Panc1 (cell line): Measurements from ENCODE around the gene MVK.

Source experiments
- POLR2AphosphoS5 ChIP-seq: IDR thresholded peaks from 2 replicates; pipeline ENCODE4 v1.6.1; 2012; ENCODE audit warnings: mild to moderate bottlenecking, low read depth, low read length, moderate library complexity
- REST ChIP-seq, 2 experiments: IDR thresholded peaks; 2 replicates each; pipeline ENCODE4 v1.6.1; 2011 to 2012; ENCODE audit warnings: low read depth in 2 of 2, control low read depth in 1 of 2, low read length in 1 of 2, mild to moderate bottlenecking in 1 of 2, moderate library complexity in 1 of 2; ENCODE audit not compliant: insufficient read depth in 1 of 2
- SIN3A ChIP-seq: IDR thresholded peaks from 2 replicates; pipeline ENCODE4 v1.6.1; 2012; ENCODE audit warnings: low read depth, mild to moderate bottlenecking, low read length, moderate library complexity, borderline replicate concordance; ENCODE audit not compliant: insufficient read depth
- TCF7L2 ChIP-seq: IDR thresholded peaks from 2 replicates; pipeline ENCODE4 v1.6.1; 2011; ENCODE audit warnings: mild to moderate bottlenecking, low read depth, low read length, inconsistent platforms
- TF ChIP-seq, protein P1 (sequence below): fragments of 450-650 bp; IDR thresholded peaks from 2 replicates; pipeline ENCODE4 v1.5.1; 2017; ENCODE audit warnings: mild to moderate bottlenecking

- TF ChIP-seq, protein P1, sequence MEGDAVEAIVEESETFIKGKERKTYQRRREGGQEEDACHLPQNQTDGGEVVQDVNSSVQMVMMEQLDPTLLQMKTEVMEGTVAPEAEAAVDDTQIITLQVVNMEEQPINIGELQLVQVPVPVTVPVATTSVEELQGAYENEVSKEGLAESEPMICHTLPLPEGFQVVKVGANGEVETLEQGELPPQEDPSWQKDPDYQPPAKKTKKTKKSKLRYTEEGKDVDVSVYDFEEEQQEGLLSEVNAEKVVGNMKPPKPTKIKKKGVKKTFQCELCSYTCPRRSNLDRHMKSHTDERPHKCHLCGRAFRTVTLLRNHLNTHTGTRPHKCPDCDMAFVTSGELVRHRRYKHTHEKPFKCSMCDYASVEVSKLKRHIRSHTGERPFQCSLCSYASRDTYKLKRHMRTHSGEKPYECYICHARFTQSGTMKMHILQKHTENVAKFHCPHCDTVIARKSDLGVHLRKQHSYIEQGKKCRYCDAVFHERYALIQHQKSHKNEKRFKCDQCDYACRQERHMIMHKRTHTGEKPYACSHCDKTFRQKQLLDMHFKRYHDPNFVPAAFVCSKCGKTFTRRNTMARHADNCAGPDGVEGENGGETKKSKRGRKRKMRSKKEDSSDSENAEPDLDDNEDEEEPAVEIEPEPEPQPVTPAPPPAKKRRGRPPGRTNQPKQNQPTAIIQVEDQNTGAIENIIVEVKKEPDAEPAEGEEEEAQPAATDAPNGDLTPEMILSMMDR, result peak; percentile 98
- TF ChIP-seq SIN3A (0 out of 2 replicates have a peak, but pooled peaks have one; percentile 46), POLR2AphosphoS5 (peak; percentile 53; the same call in 1 of the 2 replicates), REST (IDR thresholded peaks at IDR 0.05; ENCODE audit: insufficient read depth in 1 of 2, low read depth in 2 of 2, low read length in 1 of 2) (no peak), TCF7L2 (no peak)
These were observed 24.3 kb downstream of the MVK start for GRCh38 chr12:109597795-109598427.
